GM12892 (cell line): ENCODE data around the gene SMYD3.

Experiments
- POLR2A ChIP-seq: IDR thresholded peaks from 2 replicates; pipeline ENCODE4 v1.6.1; 2011; ENCODE audit warnings: low read depth, low read length, control low read depth
- POLR2AphosphoS5 ChIP-seq: IDR thresholded peaks from 2 replicates; pipeline ENCODE4 v1.6.1; 2011; ENCODE audit warnings: low read depth, low read length, control low read depth

- TF ChIP-seq POLR2AphosphoS5 (no peak), POLR2A (no peak)
These were observed 23.4 kb upstream of the SMYD3 start for GRCh38 chr1:246530482-246530881.
